ENCODE data around the gene CPT1C. TPM values are rescaled to one million over a fixed set of nuclear protein-coding genes. Genes with fewer than 3 reads are reported as not detected.

The CPT1C gene
- polyA plus RNA-seq, 1 donor from 2014 or later: 204 TPM

DNA sequence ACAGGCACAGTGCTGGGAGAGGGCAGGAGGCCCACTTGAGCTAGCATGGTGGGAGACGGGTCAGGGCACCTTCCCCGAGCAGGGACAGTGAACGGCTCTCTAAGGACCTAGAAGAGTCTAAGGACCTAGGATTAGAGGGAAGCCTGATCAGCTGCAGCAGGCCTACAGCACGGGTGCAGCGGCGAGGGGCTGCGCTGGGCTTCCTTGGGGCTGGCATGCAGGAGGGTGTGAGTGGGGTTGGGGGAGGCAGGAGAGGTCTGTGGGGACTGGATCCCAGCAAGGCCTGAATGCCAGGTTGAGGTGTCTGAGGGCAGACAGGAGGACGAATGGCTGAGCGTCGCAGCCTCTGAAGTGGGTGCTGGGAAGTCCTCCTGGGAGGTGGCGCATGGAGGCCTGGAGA lies 45.3 kb upstream of the CPT1C start:
- Histone ChIP-seq H3K9me3 (ENCODE audit: low read length) (no peaks in the 10 kb centered on the region), H4K20me1 (ENCODE audit: insufficient read depth) (no peaks in the 10 kb centered on the region), H3K9ac (ENCODE audit: low read length) (no peak overlapping the region), H3K27ac (ENCODE audit: low read length) (no peak overlapping the region), H3K79me2 (replicated peaks; ENCODE audit: insufficient read depth, low read length) (peaks cover 25% of the 10 kb centered on the region), H3K9me2 (ENCODE audit: insufficient read depth, low read length) (no peaks in the 10 kb centered on the region), H2AFZ (ENCODE audit: low read depth, low read length) (no peak overlapping the region), H3F3A (ENCODE audit: insufficient read depth, low read length, poor library complexity, severe bottlenecking) (peaks cover 4% of the 10 kb centered on the region), H3K36me3 (ENCODE audit: insufficient read depth, low read length) (no peaks in the 10 kb centered on the region), H3K4me2 (ENCODE audit: low read length) (no peak overlapping the region), H3K4me3 (ENCODE audit: low read length) (no peak overlapping the region), H3K27me3 (ENCODE audit: insufficient read depth, low read depth, low read length) (no peaks in the 10 kb centered on the region)
- TF ChIP-seq RAD21 (conservative IDR thresholded peaks at IDR 0.05) (no peak), EZH2 (IDR thresholded peaks at IDR 0.05; ENCODE audit: borderline replicate concordance, insufficient read depth, low read length, poor library complexity, severe bottlenecking) (no peak), SMC3 (conservative IDR thresholded peaks at IDR 0.05; ENCODE audit: poor library complexity) (no peak), POLR2AphosphoS5 (IDR thresholded peaks at IDR 0.05) (no peak), TAF1 (IDR thresholded peaks at IDR 0.05; ENCODE audit: low read depth) (no peak), CTCF (IDR thresholded peaks at IDR 0.05; ENCODE audit: poor library complexity, severe bottlenecking) (no peak), MXI1 (conservative IDR thresholded peaks at IDR 0.05; ENCODE audit: poor library complexity, severe bottlenecking) (no peak), EP300 (conservative IDR thresholded peaks at IDR 0.05; ENCODE audit: poor library complexity, severe bottlenecking) (no peak)
- TF ChIP-seq, protein P1, sequence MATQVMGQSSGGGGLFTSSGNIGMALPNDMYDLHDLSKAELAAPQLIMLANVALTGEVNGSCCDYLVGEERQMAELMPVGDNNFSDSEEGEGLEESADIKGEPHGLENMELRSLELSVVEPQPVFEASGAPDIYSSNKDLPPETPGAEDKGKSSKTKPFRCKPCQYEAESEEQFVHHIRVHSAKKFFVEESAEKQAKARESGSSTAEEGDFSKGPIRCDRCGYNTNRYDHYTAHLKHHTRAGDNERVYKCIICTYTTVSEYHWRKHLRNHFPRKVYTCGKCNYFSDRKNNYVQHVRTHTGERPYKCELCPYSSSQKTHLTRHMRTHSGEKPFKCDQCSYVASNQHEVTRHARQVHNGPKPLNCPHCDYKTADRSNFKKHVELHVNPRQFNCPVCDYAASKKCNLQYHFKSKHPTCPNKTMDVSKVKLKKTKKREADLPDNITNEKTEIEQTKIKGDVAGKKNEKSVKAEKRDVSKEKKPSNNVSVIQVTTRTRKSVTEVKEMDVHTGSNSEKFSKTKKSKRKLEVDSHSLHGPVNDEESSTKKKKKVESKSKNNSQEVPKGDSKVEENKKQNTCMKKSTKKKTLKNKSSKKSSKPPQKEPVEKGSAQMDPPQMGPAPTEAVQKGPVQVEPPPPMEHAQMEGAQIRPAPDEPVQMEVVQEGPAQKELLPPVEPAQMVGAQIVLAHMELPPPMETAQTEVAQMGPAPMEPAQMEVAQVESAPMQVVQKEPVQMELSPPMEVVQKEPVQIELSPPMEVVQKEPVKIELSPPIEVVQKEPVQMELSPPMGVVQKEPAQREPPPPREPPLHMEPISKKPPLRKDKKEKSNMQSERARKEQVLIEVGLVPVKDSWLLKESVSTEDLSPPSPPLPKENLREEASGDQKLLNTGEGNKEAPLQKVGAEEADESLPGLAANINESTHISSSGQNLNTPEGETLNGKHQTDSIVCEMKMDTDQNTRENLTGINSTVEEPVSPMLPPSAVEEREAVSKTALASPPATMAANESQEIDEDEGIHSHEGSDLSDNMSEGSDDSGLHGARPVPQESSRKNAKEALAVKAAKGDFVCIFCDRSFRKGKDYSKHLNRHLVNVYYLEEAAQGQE (IDR thresholded peaks at IDR 0.05; ENCODE audit: borderline replicate concordance): no peak

DNA sequence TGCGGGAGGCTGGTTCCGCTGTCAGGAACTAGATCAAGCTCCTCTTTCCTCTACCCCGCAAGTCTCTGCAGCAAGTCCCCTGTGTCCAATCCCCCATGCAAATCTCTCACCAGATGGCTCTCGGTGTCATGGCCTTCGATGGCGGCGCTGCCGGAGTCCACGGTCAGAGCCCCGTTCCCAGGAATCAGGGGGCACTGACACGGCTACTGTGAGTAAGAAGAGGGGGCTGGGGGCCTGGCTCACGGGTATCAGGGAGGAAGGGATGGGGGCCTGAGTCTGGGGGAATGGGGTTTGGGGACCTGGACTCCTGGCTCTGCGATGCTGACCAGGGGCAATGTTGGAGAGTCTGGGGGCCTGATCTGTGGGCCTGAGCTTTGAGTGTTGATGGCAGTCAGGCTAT lies 44.9 kb upstream of the CPT1C start:
- peaks cover under 1% of the 10 kb centered on the region for H3F3A ChIP-seq (ENCODE audit: insufficient read depth, low read length, poor library complexity, severe bottlenecking)
- no peaks in the 10 kb centered on the region for H4K20me1 ChIP-seq (ENCODE audit: insufficient read depth)
- peaks cover 25% of the 10 kb centered on the region for H3K79me2 ChIP-seq (replicated peaks; ENCODE audit: insufficient read depth, low read length)
- no peak overlapping the region for H3K4me2 ChIP-seq (ENCODE audit: low read length)
- H3K4me3 ChIP-seq (ENCODE audit: low read length): no peak overlapping the region
- H3K9ac ChIP-seq (ENCODE audit: low read length): no peak overlapping the region
- H2AFZ ChIP-seq (ENCODE audit: low read depth, low read length): no peak overlapping the region
- TF ChIP-seq TAF1 (IDR thresholded peaks at IDR 0.05; ENCODE audit: low read depth): no peak
- no peak for TF ChIP-seq POLR2AphosphoS5 (IDR thresholded peaks at IDR 0.05)
- TF ChIP-seq, protein P1 (IDR thresholded peaks at IDR 0.05; ENCODE audit: borderline replicate concordance): no peak
- TF ChIP-seq EP300 (conservative IDR thresholded peaks at IDR 0.05; ENCODE audit: poor library complexity, severe bottlenecking): no peak
- TF ChIP-seq CTCF (IDR thresholded peaks at IDR 0.05; ENCODE audit: poor library complexity, severe bottlenecking): no peak
- TF ChIP-seq SMC3 (conservative IDR thresholded peaks at IDR 0.05; ENCODE audit: poor library complexity): no peak
- TF ChIP-seq EZH2 (IDR thresholded peaks at IDR 0.05; ENCODE audit: borderline replicate concordance, insufficient read depth, low read length, poor library complexity, severe bottlenecking): no peak
- no peaks in the 10 kb centered on the region for H3K36me3 ChIP-seq (ENCODE audit: insufficient read depth, low read length)
- no peaks in the 10 kb centered on the region for H3K27me3 ChIP-seq (ENCODE audit: insufficient read depth, low read depth, low read length)
- H3K27ac ChIP-seq (ENCODE audit: low read length): no peak overlapping the region
- no peaks in the 10 kb centered on the region for H3K9me3 ChIP-seq (ENCODE audit: low read length)
- H3K9me2 ChIP-seq (ENCODE audit: insufficient read depth, low read length): no peaks in the 10 kb centered on the region
